CD14-positive monocyte (primary cell): ENCODE measurements around the gene CTNNA3. TPM values are rescaled to one million over a fixed set of nuclear protein-coding genes. Genes with fewer than 3 reads are reported as not detected.

Experiments used
- DNase-seq, 3 donors: peaks; one replicate each; pipeline ENCODE4 v3.0.0-alpha.2; 2011 to 2022
- H2AFZ ChIP-seq: 2 replicates; pipeline ENCODE4 v1.6.0; 2012; ENCODE audit warnings: mild to moderate bottlenecking, low read depth, low read length, inconsistent platforms; ENCODE audit not compliant: insufficient read depth, poor library complexity, severe bottlenecking
- H3K27ac ChIP-seq, 2 donors: 1 replicate in 1 of 2; 2 replicates in 1 of 2; pipeline ENCODE4 v1.5.1; 2012 to 2013; ENCODE audit warnings: low read length in 2 of 2, control low read depth in 1 of 2, inconsistent platforms in 1 of 2, low read depth in 1 of 2, mild to moderate bottlenecking in 1 of 2
- H3K27me3 ChIP-seq, 2 donors: one replicate each; pipeline versions ENCODE4 v1.6.0 to v1.6.1; 2011 to 2013; ENCODE audit warnings: low read length in 2 of 2; ENCODE audit not compliant: control insufficient read depth in 2 of 2, insufficient read depth in 2 of 2
- H3K36me3 ChIP-seq, 2 donors: replicated peaks in 1 of 2; 1 replicate in 1 of 2; 2 replicates in 1 of 2; pipeline versions ENCODE4 v1.5.1 to v1.6.1; 2012 to 2013; ENCODE audit warnings: low read length in 2 of 2, control low read depth in 1 of 2, inconsistent platforms in 1 of 2, mild to moderate bottlenecking in 1 of 2; ENCODE audit not compliant: insufficient read depth in 2 of 2, control insufficient read depth in 1 of 2
- H3K4me1 ChIP-seq, 2 donors: 1 replicate in 1 of 2; 2 replicates in 1 of 2; pipeline versions ENCODE4 v1.5.1 to v1.6.1; 2012 to 2013; ENCODE audit warnings: low read length in 2 of 2, control low read depth in 1 of 2, inconsistent platforms in 1 of 2, mild to moderate bottlenecking in 1 of 2, moderate library complexity in 1 of 2; ENCODE audit not compliant: insufficient read depth in 2 of 2, control insufficient read depth in 1 of 2
- H3K4me2 ChIP-seq: replicated peaks from 2 replicates; pipeline ENCODE3; 2012; ENCODE audit warnings: low read length, moderate library complexity, mild to moderate bottlenecking; ENCODE audit not compliant: poor library complexity, severe bottlenecking; ENCODE audit errors: extremely low read depth
- H3K4me3 ChIP-seq, 3 experiments: fragments of 200-600 bp in 1 of 3; sonication (generic) in 1 of 3; replicated peaks in 1 of 3; 1 replicate in 2 of 3; 2 replicates in 1 of 3; pipeline ENCODE4 v1.5.1; 2011 to 2013; ENCODE audit warnings: low read length in 3 of 3, mild to moderate bottlenecking in 3 of 3, control low read depth in 2 of 3, low read depth in 2 of 3, inconsistent platforms in 1 of 3, moderate library complexity in 1 of 3
- H3K79me2 ChIP-seq: 2 replicates; pipeline ENCODE4 v1.6.0; 2012; ENCODE audit warnings: mild to moderate bottlenecking, control low read depth, inconsistent platforms, low read length, moderate library complexity; ENCODE audit not compliant: insufficient read depth
- H3K9ac ChIP-seq: 2 replicates; pipeline ENCODE4 v1.6.0; 2017; ENCODE audit warnings: low read length, mild to moderate bottlenecking; ENCODE audit not compliant: insufficient read depth, poor library complexity, severe bottlenecking
- H3K9me3 ChIP-seq, 2 donors: replicated peaks in 1 of 2; 1 replicate in 1 of 2; 2 replicates in 1 of 2; pipeline versions ENCODE4 v1.5.1 to v1.6.1; 2012 to 2013; ENCODE audit warnings: low read length in 2 of 2, control low read depth in 1 of 2; ENCODE audit not compliant: control insufficient read depth in 1 of 2, insufficient read depth in 1 of 2
- H4K20me1 ChIP-seq: 2 replicates; pipeline ENCODE4 v1.6.0; 2012; ENCODE audit warnings: mild to moderate bottlenecking, low read length, control low read depth, moderate library complexity; ENCODE audit not compliant: insufficient read depth
- H3K27ac Mint-ChIP-seq, 7 donors: one replicate each; pipeline ENCODE4 v1.8.0; 2020; ENCODE audit warnings: mild to moderate bottlenecking in 7 of 7, mixed read lengths in 7 of 7, moderate library complexity in 6 of 7, inconsistent platforms in 2 of 7
- H3K27me3 Mint-ChIP-seq, 3 donors: one replicate each; pipeline ENCODE4 v1.8.0; 2021 to 2022; ENCODE audit warnings: low read depth in 3 of 3, mild to moderate bottlenecking in 3 of 3, mixed read lengths in 3 of 3, moderate library complexity in 3 of 3, inconsistent platforms in 1 of 3
- H3K36me3 Mint-ChIP-seq, 2 donors: one replicate each; pipeline ENCODE4 v1.8.0; 2020; ENCODE audit warnings: mixed read lengths in 2 of 2, inconsistent platforms in 1 of 2, mild to moderate bottlenecking in 1 of 2
- H3K4me1 Mint-ChIP-seq: one replicate; pipeline ENCODE4 v1.8.0; 2020; ENCODE audit warnings: mild to moderate bottlenecking, mixed read lengths
- H3K4me3 Mint-ChIP-seq, 2 donors: one replicate each; pipeline ENCODE4 v1.8.0; 2020; ENCODE audit warnings: mild to moderate bottlenecking in 2 of 2, mixed read lengths in 2 of 2, moderate library complexity in 1 of 2
- H3K9me3 Mint-ChIP-seq, 7 donors: one replicate each; pipeline ENCODE4 v1.8.0; 2020 to 2022; ENCODE audit warnings: mixed read lengths in 7 of 7, mild to moderate bottlenecking in 6 of 7, moderate library complexity in 6 of 7, inconsistent platforms in 2 of 7
- WGBS: methylation state at CpG from one replicate; pipeline ENCODE4 v1.1.5; 2013; ENCODE audit warnings: missing lambda C conversion rate; ENCODE audit not compliant: insufficient coverage; 5-methylcytosine and 5-hydroxymethylcytosine counted together
- intact Hi-C, 2 donors: fragments of 100-400 bp; cut with micrococcal nuclease; formaldehyde crosslinking; loops; one replicate each; pipeline versions ENCODE4 v1.15.0 to v1.15.1; 2023
- polyA plus RNA-seq, 3 donors: library from polyadenylated mRNA; depleted of rRNA in 1 of 3; unstranded in 2 of 3; stranded (reverse) in 1 of 3; fragments of 300-500 nt in 2 of 3; fragments of >200 nt in 1 of 3; fragmentation: Illumina TruSeq in 2 of 3; gene quantifications; 1 replicate in 2 of 3; 2 replicates in 1 of 3; pipeline ENCODE4 v1.2.3, GENCODE V29; 2012 to 2021
- TF ChIP-seq, protein P1 (sequence below): fragments of 200-600 bp; IDR thresholded peaks from one replicate; pipeline ENCODE4 v1.8.0; 2022; ENCODE audit warnings: antibody characterized with exemption, mild to moderate bottlenecking

Gene CTNNA3
- polyA plus RNA-seq, 3 donors: not detected

DNA sequence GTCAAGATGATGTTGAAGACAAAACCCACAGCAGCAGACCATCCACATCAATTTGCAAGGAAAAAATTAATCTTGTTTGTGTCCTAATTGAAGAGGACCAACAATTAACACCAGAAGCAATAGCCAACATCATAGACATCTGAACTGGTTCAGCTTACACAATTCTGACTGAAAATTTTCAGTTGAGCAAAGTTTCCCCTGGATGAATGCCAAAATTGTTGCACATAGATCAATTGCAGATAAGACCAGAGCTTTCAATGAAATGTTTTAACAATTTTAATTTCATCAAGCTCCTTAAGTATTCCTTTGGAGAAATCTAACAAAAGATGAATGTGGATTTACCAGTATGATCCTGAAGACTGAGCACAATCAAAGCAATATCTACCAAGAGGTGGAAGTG is 168.6 kb downstream of the CTNNA3 start:
- Mint-ChIP-seq H3K4me1 (no peaks in the 10 kb centered on the region), H3K9me3 (peaks cover 0 to 2% (median 0%) of the 10 kb centered on the region in 7 donors), H3K27me3 (no peaks in the 10 kb centered on the region), H3K27ac (no peak overlapping the region), H3K36me3 (no peaks in the 10 kb centered on the region), H3K4me3 (no peak overlapping the region)
- Histone ChIP-seq H3K27me3 (no peaks in the 10 kb centered on the region), H3K27ac (no peak overlapping the region), H3K79me2 (no peaks in the 10 kb centered on the region), H3K9ac (no peak overlapping the region), H3K4me2 (no peak overlapping the region), H3K4me1 (no peaks in the 10 kb centered on the region), H3K36me3 (no peaks in the 10 kb centered on the region), H3K4me3 (no peak overlapping the region), H2AFZ (no peak overlapping the region), H4K20me1 (no peaks in the 10 kb centered on the region), H3K9me3 (no peaks in the 10 kb centered on the region)
- no peak for DNase-seq
- TF ChIP-seq, protein P1, sequence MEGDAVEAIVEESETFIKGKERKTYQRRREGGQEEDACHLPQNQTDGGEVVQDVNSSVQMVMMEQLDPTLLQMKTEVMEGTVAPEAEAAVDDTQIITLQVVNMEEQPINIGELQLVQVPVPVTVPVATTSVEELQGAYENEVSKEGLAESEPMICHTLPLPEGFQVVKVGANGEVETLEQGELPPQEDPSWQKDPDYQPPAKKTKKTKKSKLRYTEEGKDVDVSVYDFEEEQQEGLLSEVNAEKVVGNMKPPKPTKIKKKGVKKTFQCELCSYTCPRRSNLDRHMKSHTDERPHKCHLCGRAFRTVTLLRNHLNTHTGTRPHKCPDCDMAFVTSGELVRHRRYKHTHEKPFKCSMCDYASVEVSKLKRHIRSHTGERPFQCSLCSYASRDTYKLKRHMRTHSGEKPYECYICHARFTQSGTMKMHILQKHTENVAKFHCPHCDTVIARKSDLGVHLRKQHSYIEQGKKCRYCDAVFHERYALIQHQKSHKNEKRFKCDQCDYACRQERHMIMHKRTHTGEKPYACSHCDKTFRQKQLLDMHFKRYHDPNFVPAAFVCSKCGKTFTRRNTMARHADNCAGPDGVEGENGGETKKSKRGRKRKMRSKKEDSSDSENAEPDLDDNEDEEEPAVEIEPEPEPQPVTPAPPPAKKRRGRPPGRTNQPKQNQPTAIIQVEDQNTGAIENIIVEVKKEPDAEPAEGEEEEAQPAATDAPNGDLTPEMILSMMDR: no peak
- intact Hi-C loops: no loop called here

DNA sequence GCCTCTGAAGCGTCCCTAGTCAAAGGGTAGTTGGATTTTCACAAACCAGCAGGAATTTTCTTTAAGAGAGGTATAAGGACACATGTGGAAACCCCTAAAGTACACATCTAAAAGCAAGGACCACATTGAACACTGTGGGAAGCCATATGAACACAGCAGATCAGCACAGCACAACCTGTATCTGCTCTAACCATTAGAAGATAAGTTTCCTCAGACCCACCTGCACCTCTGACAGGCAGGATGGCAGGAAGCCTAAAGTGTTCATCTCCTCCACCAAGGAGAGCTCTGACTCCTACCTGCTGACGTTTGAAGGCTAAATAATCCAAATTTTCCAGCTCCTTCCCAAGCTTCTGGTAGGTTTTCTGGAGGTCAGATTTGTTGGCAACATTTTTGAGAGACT is 174.4 kb downstream of the CTNNA3 start:
- no peaks in the 10 kb centered on the region for H3K9me3 Mint-ChIP-seq
- H3K27me3 ChIP-seq: no peaks in the 10 kb centered on the region
- H3K4me3 ChIP-seq: no peak overlapping the region
- H3K27me3 Mint-ChIP-seq: no peaks in the 10 kb centered on the region
- H3K79me2 ChIP-seq: no peaks in the 10 kb centered on the region
- H3K4me3 Mint-ChIP-seq: no peak overlapping the region
- no CpG with 5 or more reads among the region's 2 CpGs for WGBS
- DNase-seq: no peak
- H3K4me2 ChIP-seq: no peak overlapping the region
- no peaks in the 10 kb centered on the region for H3K36me3 ChIP-seq
- no peak overlapping the region for H3K27ac ChIP-seq
- H3K27ac Mint-ChIP-seq: no peak overlapping the region
- no peaks in the 10 kb centered on the region for H3K4me1 ChIP-seq
- no peak overlapping the region for H2AFZ ChIP-seq
- H3K36me3 Mint-ChIP-seq: no peaks in the 10 kb centered on the region
- H4K20me1 ChIP-seq: no peaks in the 10 kb centered on the region
- TF ChIP-seq, protein P1: no peak
- no peaks in the 10 kb centered on the region for H3K9me3 ChIP-seq
- H3K4me1 Mint-ChIP-seq: peaks cover 2% of the 10 kb centered on the region
- intact Hi-C loops: no loop called here
- no peak overlapping the region for H3K9ac ChIP-seq
